Erythroblast (primary cell): ENCODE data around the gene TNFRSF14.

Source experiments
- DNase-seq, 2 experiments: peaks; one replicate each; lab custom pipeline; 2025; lab: John Stamatoyannopoulos, UW
- GATA1 ChIP-seq: IDR thresholded peaks from 2 replicates; pipeline ENCODE4 v1.6.1; 2011; ENCODE audit warnings: low read depth, mild to moderate bottlenecking, control low read depth, low read length, moderate library complexity
- POLR2A ChIP-seq: IDR thresholded peaks from 2 replicates; pipeline ENCODE4 v1.6.1; 2011; ENCODE audit warnings: mild to moderate bottlenecking, low read length

Gene TNFRSF14

DNA sequence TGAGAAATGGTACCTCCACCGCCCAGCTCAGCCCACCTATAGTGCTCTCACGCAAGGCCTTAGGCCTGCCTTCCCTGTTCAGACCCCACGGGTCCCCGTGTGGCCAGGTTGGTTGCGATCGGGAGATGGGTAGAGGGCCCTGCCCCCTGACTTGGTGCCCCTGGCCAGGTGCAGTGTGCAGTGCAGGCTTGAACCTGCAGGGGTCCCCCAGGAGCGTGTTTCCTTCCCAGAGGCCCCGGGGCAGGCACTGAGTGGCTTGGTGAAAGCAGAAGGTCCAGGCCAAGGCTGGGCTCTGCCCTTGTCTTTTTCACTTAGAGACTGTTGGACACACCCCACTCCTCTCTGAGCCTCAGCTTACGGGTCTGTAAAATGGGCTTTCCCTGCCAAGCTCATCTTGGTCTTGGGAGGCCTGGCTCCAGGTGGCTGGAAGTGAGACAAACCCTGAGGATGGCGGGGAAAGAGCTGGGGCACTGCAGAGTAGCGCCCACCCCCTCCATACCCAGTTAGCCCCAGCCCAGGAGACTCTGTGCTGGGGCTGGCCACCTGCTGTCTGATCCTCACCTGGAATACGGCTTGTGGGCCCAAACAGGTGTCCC, 16.8 kb upstream of the TNFRSF14 start:
- TF ChIP-seq GATA1: no peak
- TF ChIP-seq POLR2A: no peak
- DNase-seq: peak; percentile 33 to 42

- DNase-seq: no peak
- no peak for TF ChIP-seq POLR2A
- TF ChIP-seq GATA1: no peak
Measured at GRCh38 chr1:2540816-2541492, 15.2 kb upstream of the TNFRSF14 start.

- peak; percentile 52 to 64 for DNase-seq
- TF ChIP-seq POLR2A (no peak), GATA1 (no peak)
Measured at GRCh38 chr1:2541619-2542245, 14.4 kb upstream of the TNFRSF14 start.

- DNase-seq: peak in 1 of 2 experiments; percentile 19
- TF ChIP-seq POLR2A: no peak
- no peak for TF ChIP-seq GATA1
Measured at GRCh38 chr1:2542246-2542915, 13.8 kb upstream of the TNFRSF14 start.

GRCh38 chr1:2543543-2544092, 12.6 kb upstream of the TNFRSF14 start:
- TF ChIP-seq GATA1 (no peak), POLR2A (no peak)
- peak; percentile 53 to 54 for DNase-seq

- TF ChIP-seq GATA1 (no peak), POLR2A (no peak)
- DNase-seq: peak; percentile 50 to 64
Measured at GRCh38 chr1:2544093-2544874, 11.9 kb upstream of the TNFRSF14 start.

DNA sequence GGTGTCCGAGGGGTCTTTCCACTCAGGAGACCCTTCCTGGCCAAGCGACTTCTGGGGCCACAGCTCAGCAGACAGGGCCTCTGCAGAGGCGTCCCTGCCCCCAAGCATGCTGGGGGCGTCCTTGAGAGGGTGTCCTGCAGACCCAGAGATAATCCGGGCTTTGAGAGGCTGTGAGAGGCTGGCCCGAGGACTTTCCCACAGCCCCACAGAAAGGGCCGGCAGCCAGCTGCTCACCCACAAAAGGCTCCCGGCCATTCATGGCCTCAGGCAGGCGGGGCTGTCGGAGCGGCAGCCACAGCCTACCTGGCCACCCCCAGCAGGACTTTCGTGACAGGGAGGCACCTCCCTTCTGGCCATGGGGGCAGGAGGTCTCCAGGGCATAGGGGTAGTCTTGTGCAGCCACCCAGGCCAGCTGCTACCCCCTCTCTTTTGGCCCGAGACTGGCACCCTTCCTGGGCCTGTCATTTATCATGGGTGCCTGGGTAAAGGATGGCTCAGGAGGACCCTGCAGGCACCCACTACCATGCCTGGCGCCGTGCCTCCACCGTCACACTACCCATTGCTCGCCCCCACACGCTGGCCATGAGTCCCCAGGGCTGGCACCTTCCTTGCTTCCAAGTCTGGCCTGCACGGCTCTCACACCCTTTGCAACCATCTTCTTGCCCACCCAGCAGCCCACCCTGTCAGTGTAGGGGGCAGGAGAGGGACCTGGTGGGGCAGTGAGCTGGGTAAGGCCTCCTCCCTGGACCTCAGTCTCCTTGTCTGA, 11.1 kb upstream of the TNFRSF14 start:
- TF ChIP-seq GATA1 (no peak), POLR2A (no peak)
- peak; percentile 38 to 57 for DNase-seq

DNA sequence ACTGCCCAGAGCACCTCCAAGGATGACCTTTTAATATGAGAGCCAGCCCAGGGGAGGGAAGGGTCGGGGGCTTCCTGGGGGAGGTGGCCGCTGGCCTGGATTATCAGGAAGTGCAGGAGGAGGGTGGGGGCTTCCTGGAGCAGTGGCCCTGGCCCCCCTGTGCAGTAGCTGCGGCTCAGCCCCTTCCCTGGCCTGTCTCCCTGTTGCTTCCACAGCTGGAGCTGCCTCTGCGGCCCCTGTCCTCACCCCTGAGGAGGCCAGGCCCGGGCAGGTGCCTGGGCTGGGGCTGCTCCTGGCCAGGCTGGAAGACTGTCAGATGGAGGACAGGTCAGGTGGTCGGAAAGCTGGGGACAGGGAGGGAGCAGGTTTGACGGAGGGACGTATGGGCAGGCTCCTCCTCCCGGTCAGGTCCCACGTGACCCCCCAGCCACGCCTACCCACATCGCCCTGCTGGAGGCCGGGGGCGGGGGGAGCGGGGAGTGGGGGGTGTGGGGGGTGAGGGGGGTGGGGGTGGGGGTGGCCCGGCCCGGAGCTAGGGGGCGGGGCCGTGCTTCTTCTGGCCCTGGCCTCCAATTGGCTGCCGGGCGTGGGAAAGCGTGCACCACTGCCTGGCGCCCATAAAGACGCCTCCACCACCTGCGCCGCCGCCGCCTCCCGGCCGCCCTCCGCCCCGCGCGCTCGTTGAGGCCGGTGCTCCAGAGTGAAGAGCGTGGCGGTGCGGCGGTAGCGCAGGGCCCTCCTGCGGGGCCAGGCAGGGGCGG, 10.2 kb upstream of the TNFRSF14 start:
- DNase-seq: peak; percentile 88 to 92

GRCh38 chr1:2546515-2547209, 9.5 kb upstream of the TNFRSF14 start:
- TF ChIP-seq GATA1 (no peak), POLR2A (peak; percentile 42)
- DNase-seq: peak; percentile 78 to 84

More for the DNA sequence above, 10.2 kb upstream of the TNFRSF14 start:
- TF ChIP-seq GATA1: no peak
- no peak for TF ChIP-seq POLR2A

DNA sequence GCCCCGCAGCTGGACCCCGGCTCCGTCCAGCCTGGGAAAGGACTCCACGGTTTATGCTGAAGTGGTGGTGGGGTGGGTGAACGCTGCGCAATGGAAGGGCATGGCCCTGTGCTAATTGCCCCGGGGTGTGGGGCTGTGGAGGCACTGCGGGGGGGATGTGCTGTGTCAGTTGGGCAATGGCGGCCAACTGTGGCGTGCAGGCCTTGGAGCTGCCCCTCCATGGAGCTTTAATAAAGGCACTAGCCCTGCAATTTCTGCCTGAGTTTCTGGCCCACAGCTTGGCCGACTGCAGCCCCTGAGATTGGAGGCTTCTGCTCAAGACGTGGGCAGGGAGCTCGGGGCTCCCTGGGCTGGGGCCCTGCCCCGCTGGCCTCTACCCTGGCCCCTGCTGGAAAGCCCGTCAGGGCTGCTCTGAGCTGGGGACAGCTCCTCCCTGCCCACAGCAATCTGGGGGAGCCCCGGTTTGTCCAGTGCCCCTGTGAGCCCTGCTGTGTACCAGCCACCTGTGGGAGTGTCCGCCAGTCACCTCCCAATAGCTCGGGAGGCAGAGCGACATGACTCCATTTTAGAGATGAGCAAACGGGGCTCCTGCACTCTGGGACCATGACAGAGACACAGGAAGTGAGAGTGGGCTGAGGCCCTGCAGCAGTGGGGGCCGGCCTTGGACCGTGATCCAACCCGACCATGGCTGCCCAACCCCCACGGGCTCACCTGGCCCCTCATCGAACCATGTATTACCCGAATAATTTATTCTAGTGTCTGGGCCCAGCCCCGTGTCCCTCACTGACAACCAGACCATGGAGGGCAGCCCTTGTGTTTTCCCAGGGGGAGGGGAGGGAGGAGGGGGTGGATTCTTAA, 8.7 kb upstream of the TNFRSF14 start:
- TF ChIP-seq GATA1 (no peak), POLR2A (no peak)
- no peak for DNase-seq
